Measurements from ENCODE around the gene CAPN10. TPM values are rescaled to one million over a fixed set of nuclear protein-coding genes. Genes with fewer than 3 reads are reported as not detected.

CAPN10 gene
- total and polyA plus RNA-seq, 9 donors: 2.2 to 34.3 (median 25.1) TPM

- Histone ChIP-seq H3K36me3 (no peaks in the 10 kb centered on the region), H3K27ac (no peak overlapping the region), H3K4me3 (peak overlapping the region; percentile 39), H3K9me3 (no peaks in the 10 kb centered on the region), H3K4me1 (ENCODE audit: insufficient read depth) (peaks cover 25% of the 10 kb centered on the region), H3K27me3 (no peaks in the 10 kb centered on the region)
- WGBS, 3 donors: 78 to 80% (median 80%) methylated on average over 18 of the region's 18 CpGs
- TF ChIP-seq EP300 (IDR thresholded peaks at IDR 0.05) (no peak), POLR2A (IDR thresholded peaks at IDR 0.05) (no peak)
- TF ChIP-seq, protein P1, sequence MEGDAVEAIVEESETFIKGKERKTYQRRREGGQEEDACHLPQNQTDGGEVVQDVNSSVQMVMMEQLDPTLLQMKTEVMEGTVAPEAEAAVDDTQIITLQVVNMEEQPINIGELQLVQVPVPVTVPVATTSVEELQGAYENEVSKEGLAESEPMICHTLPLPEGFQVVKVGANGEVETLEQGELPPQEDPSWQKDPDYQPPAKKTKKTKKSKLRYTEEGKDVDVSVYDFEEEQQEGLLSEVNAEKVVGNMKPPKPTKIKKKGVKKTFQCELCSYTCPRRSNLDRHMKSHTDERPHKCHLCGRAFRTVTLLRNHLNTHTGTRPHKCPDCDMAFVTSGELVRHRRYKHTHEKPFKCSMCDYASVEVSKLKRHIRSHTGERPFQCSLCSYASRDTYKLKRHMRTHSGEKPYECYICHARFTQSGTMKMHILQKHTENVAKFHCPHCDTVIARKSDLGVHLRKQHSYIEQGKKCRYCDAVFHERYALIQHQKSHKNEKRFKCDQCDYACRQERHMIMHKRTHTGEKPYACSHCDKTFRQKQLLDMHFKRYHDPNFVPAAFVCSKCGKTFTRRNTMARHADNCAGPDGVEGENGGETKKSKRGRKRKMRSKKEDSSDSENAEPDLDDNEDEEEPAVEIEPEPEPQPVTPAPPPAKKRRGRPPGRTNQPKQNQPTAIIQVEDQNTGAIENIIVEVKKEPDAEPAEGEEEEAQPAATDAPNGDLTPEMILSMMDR (IDR thresholded peaks at IDR 0.05): no peak
- DNase-seq: peak in 1 of 5 donors; percentile 35
- intact Hi-C loops (cut with DNase I): no loop called here
Observed at GRCh38 chr2:240558236-240558761, 28.2 kb upstream of the CAPN10 start.

DNA sequence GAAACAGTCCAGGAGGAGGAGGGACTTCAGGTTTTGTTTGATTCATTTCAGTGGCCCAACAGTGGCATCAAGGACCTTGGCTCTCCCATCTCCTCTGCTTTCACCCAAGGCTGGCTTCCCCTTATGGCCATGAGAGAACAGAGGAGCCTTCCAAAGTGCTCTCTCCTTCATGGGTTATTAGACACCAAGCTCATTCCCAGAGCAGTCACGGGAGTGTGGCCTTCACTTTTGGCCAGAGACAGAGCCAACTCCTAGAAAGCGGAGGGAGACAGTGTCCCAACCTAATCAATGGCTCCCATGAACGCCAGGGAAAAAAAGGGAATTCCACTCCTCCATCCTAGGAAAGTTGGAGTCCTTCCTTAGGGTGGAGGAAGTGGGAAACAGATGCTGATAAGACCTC, 27.2 kb upstream of the CAPN10 start:
- TF ChIP-seq, protein P1 (IDR thresholded peaks at IDR 0.05): no peak
- TF ChIP-seq POLR2A (IDR thresholded peaks at IDR 0.05) (no peak), EP300 (IDR thresholded peaks at IDR 0.05) (no peak)
- intact Hi-C loops (cut with DNase I): no loop called here
- H3K9me3 ChIP-seq: no peaks in the 10 kb centered on the region
- no peaks in the 10 kb centered on the region for H3K27me3 ChIP-seq
- no peak overlapping the region for H3K27ac ChIP-seq
- H3K4me3 ChIP-seq: no peak overlapping the region
- H3K36me3 ChIP-seq: no peaks in the 10 kb centered on the region
- DNase-seq: peak in 1 of 5 donors; percentile 19
- peaks cover 22% of the 10 kb centered on the region for H3K4me1 ChIP-seq (ENCODE audit: insufficient read depth)
- 79 to 91% (median 90%) methylated on average over 3 of the region's 3 CpGs for WGBS, 3 donors

GRCh38 chr2:240560084-240560479, 26.5 kb upstream of the CAPN10 start, which contains the start of gene DUSP28:
TSS of gene DUSP28 (plus strand) at chr2:240560357. CDS start at chr2:240560685, 328 bp downstream.
- H3K27me3 ChIP-seq: no peaks in the 10 kb centered on the region
- no peaks in the 10 kb centered on the region for H3K36me3 ChIP-seq
- H3K4me3 ChIP-seq: peak within 1 kb of the TSS; percentile 98
- no peaks in the 10 kb centered on the region for H3K9me3 ChIP-seq
- intact Hi-C loops (cut with DNase I): loop anchor here in 2 of 4 donors (1.0 to 10.0 kb wide), 4 partner anchors 106 to 1155 kb away; partner anchors contain the start of genes GPC1 (in 1 of the 2) and HDAC4 (in 1 of the 2)
- TF ChIP-seq, protein P1 (IDR thresholded peaks at IDR 0.05): no peak
- TF ChIP-seq POLR2A (IDR thresholded peaks at IDR 0.05): peak; percentile 72
- H3K27ac ChIP-seq: peak within 1 kb of the TSS; percentile 97 to 98
- H3K4me1 ChIP-seq (ENCODE audit: insufficient read depth): peaks cover 22% of the 10 kb centered on the region
- peak; percentile 86 to 94 (median 91) for DNase-seq
- whole genome bisulfite sequencing, 3 donors: 0% methylated on average over 34 to 39 of the region's 39 CpGs

- TF ChIP-seq EP300 (IDR thresholded peaks at IDR 0.05): no peak
- TF ChIP-seq, protein P1 (IDR thresholded peaks at IDR 0.05): peak; percentile 23 to 46 (median 42)
- TF ChIP-seq POLR2A (IDR thresholded peaks at IDR 0.05): peak; percentile 48
- peak overlapping the region; percentile 97 to 98 for H3K27ac ChIP-seq
- peaks cover 23% of the 10 kb centered on the region for H3K4me1 ChIP-seq (ENCODE audit: insufficient read depth)
- DNase-seq: peak; percentile 100
- intact Hi-C loops (cut with DNase I): loop anchor here in 2 of 4 donors (1.0 to 10.0 kb wide), 4 partner anchors 106 to 1156 kb away; partner anchors contain the start of genes GPC1 (in 1 of the 2) and HDAC4 (in 1 of the 2)
- H3K9me3 ChIP-seq: no peaks in the 10 kb centered on the region
- 0 to 1% (median 0%) methylated on average over 82 to 101 of the region's 101 CpGs for WGBS, 3 donors
- peak overlapping the region; percentile 98 for H3K4me3 ChIP-seq
- no peaks in the 10 kb centered on the region for H3K36me3 ChIP-seq
- H3K27me3 ChIP-seq: no peaks in the 10 kb centered on the region
Observed at GRCh38 chr2:240560480-240561324, 25.8 kb upstream of the CAPN10 start.

Measured in ovary (tissue), 9 donors.